Activated CD8-positive, alpha-beta T cell treated with anti-CD3 and anti-CD28 coated beads for 36 hours (primary cell): ENCODE data around the gene ZMIZ1. TPM values are rescaled to one million over a fixed set of nuclear protein-coding genes. Genes with fewer than 3 reads are reported as not detected.

Source experiments
- ATAC-seq: fragments of 200-7000 bp; cut with Tn5 transposase; one replicate; pipeline ENCODE4 v1.10.0; 2021; ENCODE audit warnings: mild to moderate bottlenecking, moderate library complexity
- CTCF ChIA-PET: fragments of 350-600 bp; sonication (Branson Sonifier 250); formaldehyde crosslinking; loops from one replicate; lab custom pipeline; 2021; ENCODE audit warnings: antibody characterized with exemption; lab: Charles Lee
- POLR2A ChIA-PET: fragments of 350-600 bp; sonication (Branson Sonifier 250); formaldehyde crosslinking; loops from one replicate; lab custom pipeline; 2021; ENCODE audit warnings: antibody characterized with exemption; lab: Charles Lee
- DNase-seq: peaks from one replicate; pipeline ENCODE4 v3.0.0-alpha.2; 2020
- H3K27ac Mint-ChIP-seq: one replicate; pipeline ENCODE4 v1.8.0; 2021; ENCODE audit warnings: mild to moderate bottlenecking, mixed read lengths
- H3K27me3 Mint-ChIP-seq: one replicate; pipeline ENCODE4 v1.8.0; 2021; ENCODE audit warnings: mixed read lengths
- H3K36me3 Mint-ChIP-seq: one replicate; pipeline ENCODE4 v1.8.0; 2021; ENCODE audit warnings: low read depth, mixed read lengths
- H3K4me1 Mint-ChIP-seq: one replicate; pipeline ENCODE4 v1.8.0; 2021; ENCODE audit warnings: low read depth, mixed read lengths
- H3K4me3 Mint-ChIP-seq: one replicate; pipeline ENCODE4 v1.8.0; 2021; ENCODE audit warnings: mild to moderate bottlenecking, moderate library complexity, mixed read lengths
- H3K9me3 Mint-ChIP-seq: one replicate; pipeline ENCODE4 v1.8.0; 2021; ENCODE audit warnings: mixed read lengths
- CTCF ChIP-seq: fragments of 200-600 bp; IDR thresholded peaks from one replicate; pipeline ENCODE4 v1.8.0; 2022; ENCODE audit warnings: antibody characterized with exemption, mild to moderate bottlenecking
- intact Hi-C: fragments of 100-400 bp; cut with micrococcal nuclease; formaldehyde crosslinking; loops from one replicate; pipeline ENCODE4 v1.10.0; 2022
- total RNA-seq, 2 experiments: library from RNA; stranded (reverse); gene quantifications; one replicate each; pipeline ENCODE4 v1.2.3, GENCODE V29; 2021

Gene ZMIZ1
- total RNA-seq, 2 experiments from 2014 or later, result 46.5 to 52.2 TPM

DNA sequence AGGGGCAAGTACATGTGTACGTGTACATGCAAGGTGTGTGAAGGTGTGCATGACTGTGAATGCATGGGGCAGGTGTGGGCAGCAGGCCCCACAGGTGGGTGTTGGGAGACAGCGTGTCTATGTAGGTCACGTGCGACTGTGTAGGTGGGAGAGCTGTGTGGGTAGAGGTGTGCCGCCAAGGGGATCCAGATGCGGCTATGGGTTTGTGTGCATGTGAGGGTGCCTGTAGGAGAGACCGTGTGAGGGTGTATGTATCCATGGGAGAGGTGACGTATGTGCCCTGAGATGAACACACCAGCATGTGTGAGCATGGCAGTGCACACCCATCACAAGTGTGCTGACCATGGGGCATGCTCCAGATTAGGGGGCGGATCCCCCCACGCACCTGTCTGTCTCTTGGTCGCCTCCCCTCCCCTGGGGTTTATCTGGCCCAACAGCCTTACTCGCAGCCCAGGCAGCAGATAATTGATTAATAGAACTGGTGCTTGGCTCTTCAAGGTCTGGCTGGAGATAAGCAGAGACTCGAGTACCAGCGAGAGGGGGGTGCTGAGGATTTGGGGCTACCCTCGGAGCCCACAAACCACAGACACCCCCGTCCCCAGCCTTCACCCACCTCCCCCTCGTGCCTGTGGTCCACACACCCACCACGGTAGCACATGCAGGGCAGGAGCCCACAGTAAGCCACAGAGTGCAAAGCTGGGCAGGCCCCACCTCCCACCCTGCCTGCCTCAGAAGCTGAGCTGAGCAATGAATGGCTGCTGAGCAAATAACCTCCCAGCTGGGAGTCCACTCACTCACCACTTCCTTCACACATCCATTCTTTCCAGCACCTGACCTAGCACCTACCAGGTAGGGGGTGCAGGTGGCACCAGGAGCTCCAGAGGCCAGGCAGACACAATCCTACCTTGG is 41.4 kb upstream of the ZMIZ1 start:
- Mint-ChIP-seq H3K4me3 (no peak overlapping the region), H3K36me3 (no peaks in the 10 kb centered on the region), H3K4me1 (peaks cover 41% of the 10 kb centered on the region), H3K27me3 (no peaks in the 10 kb centered on the region), H3K27ac (peak overlapping the region; percentile 63), H3K9me3 (no peaks in the 10 kb centered on the region)
- intact Hi-C loops, result no loop called here
- no peak for TF ChIP-seq CTCF
- ATAC-seq, result peak; percentile 70
- CTCF ChIA-PET, result interaction anchor here (1.3 to 1.7 kb wide), 3 partner anchors 25 to 170 kb away, joined by 3 to 5 read pairs (median 3); no protein-coding TSS in a partner anchor
- peak; percentile 79 for DNase-seq
- POLR2A ChIA-PET, result interaction anchor here (0.9 to 1.2 kb wide), 4 partner anchors 12 to 52 kb away, joined by 3 to 4 read pairs (median 3); no protein-coding TSS in a partner anchor

- ChIA-PET CTCF (interaction anchor here (0.9 to 1.7 kb wide), 4 partner anchors 24 to 170 kb away, joined by 3 to 5 read pairs (median 3); no protein-coding TSS in a partner anchor), POLR2A (interaction anchor here (0.7 to 1.0 kb wide), 4 partner anchors 13 to 53 kb away, joined by 3 to 4 read pairs (median 3); no protein-coding TSS in a partner anchor)
- TF ChIP-seq CTCF, result no peak
- Mint-ChIP-seq H3K9me3 (no peaks in the 10 kb centered on the region), H3K27ac (peak overlapping the region; percentile 26), H3K4me3 (no peak overlapping the region), H3K4me1 (peaks cover 41% of the 10 kb centered on the region), H3K36me3 (no peaks in the 10 kb centered on the region), H3K27me3 (no peaks in the 10 kb centered on the region)
- DNase-seq (no peak), ATAC-seq (no peak)
- intact Hi-C loops, result no loop called here
These were observed 40.7 kb upstream of the ZMIZ1 start for GRCh38 chr10:79028056-79028430.

DNA sequence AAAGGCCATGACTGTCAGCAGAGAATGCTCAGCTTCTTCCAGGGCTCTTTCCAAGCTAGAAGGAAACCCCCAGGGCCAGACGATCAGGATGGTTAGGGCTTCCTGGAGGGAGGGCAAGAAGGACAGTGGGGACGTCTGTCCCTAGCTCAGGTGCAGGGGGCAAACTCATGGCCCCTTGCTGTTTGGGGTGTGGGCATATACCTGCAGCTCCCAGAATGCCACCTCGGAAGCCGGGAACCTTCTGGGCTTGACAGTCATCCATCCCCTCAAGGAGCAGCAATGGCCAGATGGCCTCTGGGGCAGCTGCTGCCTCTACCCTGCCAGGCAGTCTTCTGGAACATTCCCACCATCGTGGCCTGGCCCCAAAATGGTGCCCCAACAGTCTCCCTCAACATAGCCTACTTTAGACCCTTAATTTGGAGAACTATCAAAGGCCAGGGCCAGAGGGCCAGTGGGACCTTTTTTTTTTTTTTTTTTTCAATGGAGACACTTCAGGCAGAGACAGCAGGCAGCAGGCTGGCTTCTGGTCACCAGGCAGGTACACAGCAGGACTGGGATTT is 40.2 kb upstream of the ZMIZ1 start:
- H3K4me1 Mint-ChIP-seq, result peaks cover 40% of the 10 kb centered on the region
- no peaks in the 10 kb centered on the region for H3K27me3 Mint-ChIP-seq
- TF ChIP-seq CTCF, result no peak
- ChIA-PET CTCF (interaction anchor here (0.9 to 1.7 kb wide), 4 partner anchors 24 to 169 kb away, joined by 3 to 5 read pairs (median 3); no protein-coding TSS in a partner anchor), POLR2A (interaction anchor here (0.7 to 0.9 kb wide), 2 partner anchors 13 to 14 kb away, joined by 3 read pairs; no protein-coding TSS in a partner anchor)
- H3K4me3 Mint-ChIP-seq, result no peak overlapping the region
- ATAC-seq (no peak), DNase-seq (no peak)
- H3K27ac Mint-ChIP-seq, result no peak overlapping the region
- H3K36me3 Mint-ChIP-seq, result no peaks in the 10 kb centered on the region
- no peaks in the 10 kb centered on the region for H3K9me3 Mint-ChIP-seq
- intact Hi-C loops, result no loop called here

DNA sequence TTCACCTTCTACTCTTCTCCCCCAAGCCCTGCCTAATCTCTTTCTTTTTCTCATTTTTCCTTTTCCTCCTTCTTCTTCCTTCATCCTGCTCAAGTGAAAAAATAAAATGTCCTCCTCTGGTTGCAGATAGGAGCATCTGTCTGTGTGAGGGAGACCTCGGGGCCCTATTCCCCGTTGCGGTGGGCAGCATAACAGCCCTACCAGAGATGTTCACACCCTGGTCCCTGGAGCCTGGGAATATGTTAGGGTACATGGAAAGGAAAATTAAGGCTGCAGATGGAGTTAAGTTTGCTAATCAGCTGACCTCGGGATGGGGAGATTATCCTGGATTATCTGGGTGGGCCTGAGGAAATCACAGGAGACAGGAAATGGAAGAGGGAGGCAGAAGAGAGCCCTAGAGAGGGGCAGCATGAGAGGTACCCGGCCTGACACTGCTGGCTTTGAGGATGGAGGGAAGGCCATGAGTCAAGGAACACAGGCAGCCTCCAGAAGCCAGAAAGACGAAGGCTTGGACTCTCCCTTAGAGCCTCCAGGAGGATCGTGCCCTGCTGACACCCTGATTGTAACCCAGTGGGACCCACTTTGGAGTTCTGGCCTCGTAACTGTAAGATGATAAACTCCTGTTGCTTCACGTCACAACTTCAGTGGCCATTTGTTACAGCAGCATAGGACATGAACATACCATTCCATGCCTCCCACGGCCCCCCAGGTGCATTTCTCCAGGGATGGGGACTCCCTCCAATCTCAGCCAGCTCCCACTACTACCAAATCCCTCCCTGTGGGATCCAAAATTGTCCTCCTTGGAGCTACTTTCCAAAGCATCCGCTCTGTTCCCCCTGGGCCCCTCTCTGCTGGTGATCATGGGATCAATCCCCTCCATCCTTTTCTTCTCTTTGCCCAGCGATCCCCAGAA is 39.0 kb upstream of the ZMIZ1 start:
- ChIA-PET CTCF (interaction anchor here (0.5 to 1.7 kb wide), 3 partner anchors 9 to 166 kb away, joined by 3 to 5 read pairs (median 3); no protein-coding TSS in a partner anchor), POLR2A (no interaction called here)
- intact Hi-C loops, result no loop called here
- H3K9me3 Mint-ChIP-seq, result no peaks in the 10 kb centered on the region
- no peak overlapping the region for H3K27ac Mint-ChIP-seq
- H3K4me1 Mint-ChIP-seq, result peaks cover 32% of the 10 kb centered on the region
- ATAC-seq (no peak), DNase-seq (no peak)
- no peaks in the 10 kb centered on the region for H3K36me3 Mint-ChIP-seq
- TF ChIP-seq CTCF, result no peak
- H3K27me3 Mint-ChIP-seq, result no peaks in the 10 kb centered on the region
- H3K4me3 Mint-ChIP-seq, result no peak overlapping the region
